GM12878 (cell line): ENCODE results near the gene C7orf33. TPM values are rescaled to one million over a fixed set of nuclear protein-coding genes. Genes with fewer than 3 reads are reported as not detected.
A peak's percentile ranks its signal among the peaks of the same experiment; 100 is the strongest.

Experiments
- ATAC-seq: fragments of 200-7000 bp; cut with Tn5 transposase; 3 replicates; pipeline ENCODE4 v1.9.1; 2020; ENCODE audit warnings: mild to moderate bottlenecking, moderate library complexity
- BruUV-seq: library from RNA; stranded (reverse); fragments of 400-500 nt; replicated peaks from 2 replicates; lab custom pipeline; 2021; lab: Mats Ljungman, UMichigan
- CTCF ChIA-PET: fragments of 300-600 bp; sonication (Branson Sonifier 250); formaldehyde crosslinking; extraction: SDS; loops from one replicate; lab custom pipeline; 2021; ENCODE audit warnings: inconsistent platforms; lab: Yijun Ruan, JAX
- POLR2A ChIA-PET: fragments of 350-600 bp; formaldehyde crosslinking; extraction: SDS; loops from one replicate; lab custom pipeline; 2021; ENCODE audit warnings: inconsistent platforms; lab: Charles Lee
- RAD21 ChIA-PET: fragments of 300-600 bp; sonication (Branson Sonifier 250); formaldehyde crosslinking; loops from one replicate; lab custom pipeline; 2023; ENCODE audit warnings: antibody characterized with exemption; ENCODE audit not compliant: unreplicated experiment; lab: Charles Lee
- SMC1A ChIA-PET: fragments of 300-600 bp; sonication (Branson Sonifier 250); formaldehyde crosslinking; loops from one replicate; lab custom pipeline; 2023; ENCODE audit not compliant: unreplicated experiment, uncharacterized antibody; lab: Charles Lee
- DNase-seq: peaks from one replicate; pipeline ENCODE4 v3.0.0-alpha.2; 2011; ENCODE audit warnings: low read depth, low spot score
- FAIRE-seq: peaks from 3 replicates; lab custom pipeline; 2011; peaks lifted over from hg19 to GRCh38; lab: Jason Lieb, UNC
- H2AFZ ChIP-seq: 2 replicates; pipeline ENCODE4 v1.6.0; 2011; ENCODE audit warnings: low read depth, low read length, control low read depth; ENCODE audit not compliant: control insufficient read depth
- H3K27ac ChIP-seq: 2 replicates; pipeline ENCODE4 v1.5.1; 2011; ENCODE audit warnings: control low read depth; ENCODE audit not compliant: control insufficient read depth, insufficient read depth
- H3K27me3 ChIP-seq, 2 experiments: replicated peaks in 1 of 2; 2 replicates each; pipeline versions ENCODE4 v1.6.0 to v1.6.1; 2011; ENCODE audit warnings: low read length in 1 of 2; ENCODE audit not compliant: control insufficient read depth in 2 of 2, insufficient read depth in 2 of 2
- H3K36me3 ChIP-seq, 2 experiments: 2 replicates each; pipeline ENCODE4 v1.5.1; 2011; ENCODE audit warnings: low read length in 1 of 2; ENCODE audit not compliant: control insufficient read depth in 2 of 2, insufficient read depth in 2 of 2
- H3K4me1 ChIP-seq: 2 replicates; pipeline ENCODE4 v1.6.1; 2011; ENCODE audit warnings: mild to moderate bottlenecking, low read length, moderate library complexity, mixed read lengths; ENCODE audit not compliant: control insufficient read depth, insufficient read depth
- H3K4me2 ChIP-seq: 2 replicates; pipeline ENCODE4 v1.6.0; 2011; ENCODE audit warnings: control low read depth; ENCODE audit not compliant: control insufficient read depth, insufficient read depth
- H3K4me3 ChIP-seq: fragments of 200-600 bp; sonication (generic); 2 replicates; pipeline ENCODE4 v1.5.1; 2016
- H3K79me2 ChIP-seq: 2 replicates; pipeline ENCODE4 v1.6.0; 2011; ENCODE audit warnings: low read length; ENCODE audit not compliant: control insufficient read depth, insufficient read depth
- H3K9ac ChIP-seq: 2 replicates; pipeline ENCODE4 v1.8.0; 2011; ENCODE audit warnings: low read length, control low read depth, mixed read lengths; ENCODE audit not compliant: control insufficient read depth, insufficient read depth
- H3K9me3 ChIP-seq: replicated peaks from 3 replicates; pipeline ENCODE4 v1.5.1; 2011; ENCODE audit warnings: mild to moderate bottlenecking, low read length; ENCODE audit not compliant: control insufficient read depth, insufficient read depth
- H4K20me1 ChIP-seq: 2 replicates; pipeline ENCODE4 v1.6.0; 2011; ENCODE audit not compliant: control insufficient read depth, insufficient read depth
- BACH1 ChIP-seq: fragments of 450-650 bp; IDR thresholded peaks from 2 replicates; pipeline ENCODE4 v1.6.1; 2017; ENCODE audit warnings: mild to moderate bottlenecking, borderline replicate concordance
- CREB1 ChIP-seq: IDR thresholded peaks from 2 replicates; pipeline ENCODE4 v1.6.1; 2012; ENCODE audit warnings: low read depth, mild to moderate bottlenecking, inconsistent platforms
- MEF2A ChIP-seq: IDR thresholded peaks from 2 replicates; pipeline ENCODE4 v1.6.1; 2011; ENCODE audit warnings: low read depth, mild to moderate bottlenecking, low read length, moderate library complexity; ENCODE audit not compliant: insufficient read depth
- RFX5 ChIP-seq: IDR thresholded peaks from 2 replicates; pipeline ENCODE4 v1.6.1; 2011; ENCODE audit warnings: low read depth, low read length, improper control_type of control experiment
- SPI1 ChIP-seq: IDR thresholded peaks from 2 replicates; pipeline ENCODE4 v1.6.1; 2011; ENCODE audit warnings: low read depth, mild to moderate bottlenecking, low read length, moderate library complexity, borderline replicate concordance; ENCODE audit not compliant: insufficient read depth
- TCF3 ChIP-seq: IDR thresholded peaks from 2 replicates; pipeline ENCODE4 v1.6.1; 2012; ENCODE audit warnings: low read depth, mild to moderate bottlenecking, low read length, borderline replicate concordance; ENCODE audit not compliant: insufficient read depth
- ZNF274 ChIP-seq: IDR thresholded peaks from one replicate; pipeline ENCODE4 v1.8.0; 2011; ENCODE audit not compliant: insufficient read length, insufficient read depth
- WGBS: methylation state at CpG from one replicate; pipeline ENCODE4 v1.1.6; 2016; ENCODE audit warnings: low lambda C conversion rate; ENCODE audit not compliant: insufficient replicate concordance, insufficient coverage; ENCODE audit errors: missing lambda C conversion rate; 5-methylcytosine and 5-hydroxymethylcytosine counted together
- in situ Hi-C: fragments of 300-500 bp; cut with MboI; formaldehyde crosslinking; loops from 9 replicates; pipeline ENCODE4 v1.14.3; 2018; ENCODE audit warnings: mixed read lengths
- intact Hi-C: fragments of 100-400 bp; cut with micrococcal nuclease; formaldehyde crosslinking; loops from one replicate; pipeline ENCODE4 v1.14.2; 2022; ENCODE audit not compliant: unreplicated experiment
- polyA plus RNA-seq, 11 experiments: library from polyadenylated mRNA; depleted of rRNA in 4 of 11; unstranded in 6 of 11; stranded (reverse) in 5 of 11; fragments of >200 nt; fragmentation: Nextera tagmentation in 4 of 11; fragmentation: Illumina TruSeq in 1 of 11; extraction: Ambion mirVana in 4 of 11; extraction: Trizol in 1 of 11; gene quantifications; 1 replicate in 1 of 11; 2 replicates in 10 of 11; pipeline versions ENCODE4 v1.2.1 to v1.2.3, GENCODE V29; 2011 to 2016; ENCODE audit warnings: inconsistent platforms in 2 of 11, missing spikeins in 2 of 11, low read depth in 1 of 11
- total RNA-seq, 4 experiments: library from RNA; depleted of rRNA in 3 of 4; stranded (reverse); fragments of >200 nt in 3 of 4; fragmentation: Illumina TruSeq in 1 of 4; extraction: Trizol in 1 of 4; gene quantifications; 2 replicates each; pipeline versions ENCODE4 v1.2.1 to v1.2.3, GENCODE V29; 2013 to 2021
- TF ChIP-seq, protein P1 (sequence below): fragments of 450-650 bp; IDR thresholded peaks from 2 replicates; pipeline ENCODE4 v1.6.1; 2016; ENCODE audit warnings: mild to moderate bottlenecking, moderate library complexity, borderline replicate concordance
- TF ChIP-seq, protein P2 (sequence below): fragments of 450-650 bp; IDR thresholded peaks from 2 replicates; pipeline ENCODE4 v1.6.1; 2016; ENCODE audit warnings: mild to moderate bottlenecking

Gene C7orf33
- total and polyA plus RNA-seq, 10 of the 15 experiments (the other 5 are each of a cell fraction or from before 2014, with no cell fraction given) = not detected

- FAIRE-seq (no peak), ATAC-seq (peak; percentile 59), DNase-seq (no peak)
- BruUV-seq = no TSS peak
- H3K4me1 ChIP-seq = no peaks in the 10 kb centered on the region
- no peak overlapping the region for H2AFZ ChIP-seq
- RAD21 ChIA-PET = interaction anchor here (0.6 kb wide), 1 partner anchor 110 kb away, joined by 3 read pairs; no protein-coding TSS in a partner anchor
- TF ChIP-seq RFX5 = no peak
- TF ChIP-seq, protein P1, sequence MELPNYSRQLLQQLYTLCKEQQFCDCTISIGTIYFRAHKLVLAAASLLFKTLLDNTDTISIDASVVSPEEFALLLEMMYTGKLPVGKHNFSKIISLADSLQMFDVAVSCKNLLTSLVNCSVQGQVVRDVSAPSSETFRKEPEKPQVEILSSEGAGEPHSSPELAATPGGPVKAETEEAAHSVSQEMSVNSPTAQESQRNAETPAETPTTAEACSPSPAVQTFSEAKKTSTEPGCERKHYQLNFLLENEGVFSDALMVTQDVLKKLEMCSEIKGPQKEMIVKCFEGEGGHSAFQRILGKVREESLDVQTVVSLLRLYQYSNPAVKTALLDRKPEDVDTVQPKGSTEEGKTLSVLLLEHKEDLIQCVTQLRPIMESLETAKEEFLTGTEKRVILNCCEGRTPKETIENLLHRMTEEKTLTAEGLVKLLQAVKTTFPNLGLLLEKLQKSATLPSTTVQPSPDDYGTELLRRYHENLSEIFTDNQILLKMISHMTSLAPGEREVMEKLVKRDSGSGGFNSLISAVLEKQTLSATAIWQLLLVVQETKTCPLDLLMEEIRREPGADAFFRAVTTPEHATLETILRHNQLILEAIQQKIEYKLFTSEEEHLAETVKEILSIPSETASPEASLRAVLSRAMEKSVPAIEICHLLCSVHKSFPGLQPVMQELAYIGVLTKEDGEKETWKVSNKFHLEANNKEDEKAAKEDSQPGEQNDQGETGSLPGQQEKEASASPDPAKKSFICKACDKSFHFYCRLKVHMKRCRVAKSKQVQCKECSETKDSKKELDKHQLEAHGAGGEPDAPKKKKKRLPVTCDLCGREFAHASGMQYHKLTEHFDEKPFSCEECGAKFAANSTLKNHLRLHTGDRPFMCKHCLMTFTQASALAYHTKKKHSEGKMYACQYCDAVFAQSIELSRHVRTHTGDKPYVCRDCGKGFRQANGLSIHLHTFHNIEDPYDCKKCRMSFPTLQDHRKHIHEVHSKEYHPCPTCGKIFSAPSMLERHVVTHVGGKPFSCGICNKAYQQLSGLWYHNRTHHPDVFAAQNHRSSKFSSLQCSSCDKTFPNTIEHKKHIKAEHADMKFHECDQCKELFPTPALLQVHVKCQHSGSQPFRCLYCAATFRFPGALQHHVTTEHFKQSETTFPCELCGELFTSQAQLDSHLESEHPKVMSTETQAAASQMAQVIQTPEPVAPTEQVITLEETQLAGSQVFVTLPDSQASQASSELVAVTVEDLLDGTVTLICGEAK = no peak
- no peak for TF ChIP-seq ZNF274
- TF ChIP-seq, protein P2, sequence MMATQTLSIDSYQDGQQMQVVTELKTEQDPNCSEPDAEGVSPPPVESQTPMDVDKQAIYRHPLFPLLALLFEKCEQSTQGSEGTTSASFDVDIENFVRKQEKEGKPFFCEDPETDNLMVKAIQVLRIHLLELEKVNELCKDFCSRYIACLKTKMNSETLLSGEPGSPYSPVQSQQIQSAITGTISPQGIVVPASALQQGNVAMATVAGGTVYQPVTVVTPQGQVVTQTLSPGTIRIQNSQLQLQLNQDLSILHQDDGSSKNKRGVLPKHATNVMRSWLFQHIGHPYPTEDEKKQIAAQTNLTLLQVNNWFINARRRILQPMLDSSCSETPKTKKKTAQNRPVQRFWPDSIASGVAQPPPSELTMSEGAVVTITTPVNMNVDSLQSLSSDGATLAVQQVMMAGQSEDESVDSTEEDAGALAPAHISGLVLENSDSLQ = no peak
- no peak for TF ChIP-seq CREB1
- no peak for TF ChIP-seq SPI1
- TF ChIP-seq MEF2A = no peak
- TF ChIP-seq BACH1 = no peak
- no peak for TF ChIP-seq TCF3
- TF ChIP-seq, all 136 proteins: peak for 0
- 17% methylated on average over 6 of the region's 6 CpGs for WGBS
- ChIA-PET SMC1A (no interaction called here), POLR2A (no interaction called here), CTCF (no interaction called here)
- H3K4me3 ChIP-seq = no peak overlapping the region
- H3K9ac ChIP-seq = no peak overlapping the region
- no peaks in the 10 kb centered on the region for H3K79me2 ChIP-seq
- H3K27me3 ChIP-seq = peaks cover 0 to 3% of the 10 kb centered on the region in 2 experiments; a peak in 2 of 4 replicates
- no peak overlapping the region for H3K4me2 ChIP-seq
- peaks cover 6% of the 10 kb centered on the region; the same call in 2 of the 3 replicates for H3K9me3 ChIP-seq
- H4K20me1 ChIP-seq = no peaks in the 10 kb centered on the region
- no peaks in the 10 kb centered on the region for H3K36me3 ChIP-seq
- in situ Hi-C loops = no loop called here
- H3K27ac ChIP-seq = no peak overlapping the region
- intact Hi-C loops = no loop called here
Observed at GRCh38 chr7:148620749-148621359, 30.3 kb downstream of the C7orf33 start.
